Testis (tissue), 3 donors: ENCODE data around the gene LY6G5C. TPM values are rescaled to one million over a fixed set of nuclear protein-coding genes. Genes with fewer than 3 reads are reported as not detected.

ENCODE experiments used
- DNase-seq: peaks from one replicate; pipeline ENCODE4 v3.0.0-alpha.2; 2019
- H3K27ac ChIP-seq, 2 donors: fragments of 200-600 bp; sonication (generic); one replicate each; pipeline ENCODE4 v1.5.1; 2019
- H3K27me3 ChIP-seq: fragments of 200-600 bp; sonication (generic); one replicate; pipeline ENCODE4 v1.5.1; 2019
- H3K36me3 ChIP-seq: fragments of 200-600 bp; sonication (generic); one replicate; pipeline ENCODE4 v1.5.1; 2017; ENCODE audit warnings: low read depth; ENCODE audit errors: missing control alignments
- H3K4me1 ChIP-seq: fragments of 200-600 bp; sonication (generic); one replicate; pipeline ENCODE4 v1.5.1; 2019
- H3K4me3 ChIP-seq, 2 donors: fragments of 200-600 bp; sonication (generic); one replicate each; pipeline ENCODE4 v1.5.1; 2017 to 2019
- H3K9me3 ChIP-seq: fragments of 200-600 bp; sonication (generic); one replicate; pipeline ENCODE4 v1.5.1; 2017
- CTCF ChIP-seq, 3 experiments: fragments of 450-650 bp in 2 of 3; fragments of 200-600 bp in 1 of 3; sonication (generic) in 1 of 3; IDR thresholded peaks; one replicate each; pipeline ENCODE4 v1.5.1; 2016 to 2019; ENCODE audit warnings: antibody characterized with exemption in 3 of 3, mild to moderate bottlenecking in 2 of 3, moderate library complexity in 1 of 3
- POLR2A ChIP-seq: fragments of 450-650 bp; IDR thresholded peaks from one replicate; pipeline ENCODE4 v1.6.1; 2017; ENCODE audit warnings: antibody characterized with exemption, mild to moderate bottlenecking, moderate library complexity
- WGBS, 2 donors: methylation state at CpG; one replicate each; pipeline ENCODE4 v1.1.5; 2018; 5-methylcytosine and 5-hydroxymethylcytosine counted together
- intact Hi-C: fragments of 100-400 bp; cut with DNase I; formaldehyde crosslinking; loops from one replicate; pipeline ENCODE4 v1.15.1; 2023; ENCODE audit warnings: low total_unique reads
- polyA plus RNA-seq: library from polyadenylated mRNA; stranded (reverse); fragments of 350-450 nt; fragmentation: Illumina TruSeq; extraction: RNeasy Lipid Tissue Mini Kit (QIAGEN cat#74804); gene quantifications from one replicate; pipeline ENCODE4 v1.2.3, GENCODE V29; 2014; ENCODE audit warnings: low read depth, low replicate concordance; ENCODE audit not compliant: insufficient read depth
- total RNA-seq, 2 donors: library from RNA; depleted of rRNA; stranded (reverse); fragments of >200 nt; gene quantifications; one replicate each; pipeline ENCODE4 v1.2.3, GENCODE V29; 2016

LY6G5C gene
- total and polyA plus RNA-seq, 3 donors from 2014 or later = 8.7 to 18.3 (median 14.0) TPM

GRCh38 chr6:31727717-31728671 is 47.1 kb upstream of the LY6G5C start:
- intact Hi-C loops = no loop called here
- WGBS, 2 donors = 54 to 59% methylated on average over 39 to 40 of the region's 41 CpGs
- H3K4me3 ChIP-seq = peak overlapping the region; percentile 66 to 85
- no peaks in the 10 kb centered on the region for H3K27me3 ChIP-seq
- TF ChIP-seq POLR2A (no peak), CTCF (IDR thresholded peaks at IDR 0.05) (no peak)
- H3K4me1 ChIP-seq = peaks cover 6% of the 10 kb centered on the region
- H3K9me3 ChIP-seq = no peaks in the 10 kb centered on the region
- no peak for DNase-seq
- H3K27ac ChIP-seq = peak overlapping the region; percentile 94 to 96
- no peaks in the 10 kb centered on the region for H3K36me3 ChIP-seq

GRCh38 chr6:31727034-31727716 is 46.3 kb upstream of the LY6G5C start:
- Histone ChIP-seq H3K9me3 (no peaks in the 10 kb centered on the region), H3K4me1 (peaks cover 6% of the 10 kb centered on the region), H3K27me3 (no peaks in the 10 kb centered on the region), H3K36me3 (no peaks in the 10 kb centered on the region), H3K27ac (peak overlapping the region in 1 of 2 donors; percentile 96), H3K4me3 (no peak overlapping the region)
- 72 to 79% methylated on average over 7 of the region's 7 CpGs for WGBS, 2 donors
- intact Hi-C loops = no loop called here
- DNase-seq = no peak
- no peak for TF ChIP-seq CTCF (IDR thresholded peaks at IDR 0.05)
- TF ChIP-seq POLR2A = no peak

GRCh38 chr6:31725502-31726350 is 44.9 kb upstream of the LY6G5C start:
- WGBS, 2 donors = 81% methylated on average over 12 of the region's 12 CpGs
- peak; percentile 47 for DNase-seq
- Histone ChIP-seq H3K4me1 (peaks cover 6% of the 10 kb centered on the region), H3K27me3 (no peaks in the 10 kb centered on the region), H3K27ac (no peak overlapping the region), H3K36me3 (no peaks in the 10 kb centered on the region), H3K4me3 (no peak overlapping the region), H3K9me3 (no peaks in the 10 kb centered on the region)
- intact Hi-C loops = no loop called here
- no peak for TF ChIP-seq CTCF (IDR thresholded peaks at IDR 0.05)
- no peak for TF ChIP-seq POLR2A

GRCh38 chr6:31723980-31724691 is 43.3 kb upstream of the LY6G5C start:
- whole genome bisulfite sequencing, 2 donors = 73 to 75% methylated on average over 18 to 25 of the region's 25 CpGs
- no peak overlapping the region for H3K27ac ChIP-seq
- DNase-seq = no peak
- H3K4me1 ChIP-seq = peaks cover 6% of the 10 kb centered on the region
- H3K9me3 ChIP-seq = no peaks in the 10 kb centered on the region
- H3K27me3 ChIP-seq = no peaks in the 10 kb centered on the region
- H3K36me3 ChIP-seq = no peaks in the 10 kb centered on the region
- intact Hi-C loops = no loop called here
- no peak overlapping the region for H3K4me3 ChIP-seq
- TF ChIP-seq CTCF (IDR thresholded peaks at IDR 0.05) (no peak), POLR2A (no peak)
